ENCODE results near the gene HOXD12.

The HOXD12 gene

DNA sequence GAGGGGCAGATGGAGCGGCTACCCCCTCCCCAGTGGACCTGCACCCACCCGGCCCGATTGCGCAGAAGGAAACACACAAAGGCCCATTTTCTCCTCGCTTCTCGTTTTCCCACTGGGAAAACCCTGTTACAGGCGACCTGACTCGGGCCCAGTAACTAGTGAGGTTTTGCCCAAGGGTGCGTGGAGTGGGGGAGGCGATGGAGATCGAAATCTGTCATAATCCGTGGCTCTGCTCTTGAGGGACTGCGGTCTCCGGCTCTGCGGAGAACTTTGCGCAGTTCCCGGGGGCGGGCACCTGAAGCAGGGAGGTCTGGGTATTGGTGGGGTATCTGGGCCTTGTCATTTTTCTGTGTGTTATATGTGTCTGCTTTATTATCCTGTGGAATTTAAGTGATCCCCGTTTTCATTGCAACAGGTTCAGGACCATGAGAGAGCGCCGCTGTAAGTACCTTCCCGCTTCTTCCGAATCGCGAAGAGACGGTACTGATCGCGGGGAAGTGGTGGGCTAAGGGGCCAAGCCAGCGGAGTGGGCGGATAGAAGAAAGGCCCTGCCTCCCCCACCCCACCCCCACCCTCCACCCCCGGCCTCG, 47.7 kb downstream of the HOXD12 start:
- Histone ChIP-seq H3K4me3 (ENCODE audit: insufficient read length, low read depth) (no peak overlapping the region), H3K9ac (ENCODE audit: insufficient read length, low read depth) (no peak overlapping the region), H3K36me3 (ENCODE audit: insufficient read depth, insufficient read length, low read length) (no peaks in the 10 kb centered on the region), H3K9me3 (ENCODE audit: insufficient read depth, low read length) (no peaks in the 10 kb centered on the region), H3K4me1 (ENCODE audit: insufficient read depth, insufficient read length) (no peaks in the 10 kb centered on the region), H3K27me3 (ENCODE audit: insufficient read depth, insufficient read length) (peaks cover 99% of the 10 kb centered on the region)
- no peak for DNase-seq (ENCODE audit: low read depth, low spot score)
- TF ChIP-seq ZNF274 (IDR thresholded peaks at IDR 0.05; ENCODE audit: low read depth, low read length) (no peak), YY1 (IDR thresholded peaks at IDR 0.05; ENCODE audit: insufficient read depth, insufficient read length) (no peak), SUZ12 (IDR thresholded peaks at IDR 0.05; ENCODE audit: extremely low read depth, insufficient read depth, insufficient read length) (no peak)

GRCh38 chr2:176147800-176148496, 48.4 kb downstream of the HOXD12 start:
- no peak overlapping the region for H3K9ac ChIP-seq (ENCODE audit: insufficient read length, low read depth)
- TF ChIP-seq SUZ12 (IDR thresholded peaks at IDR 0.05; ENCODE audit: extremely low read depth, insufficient read depth, insufficient read length) (no peak), ZNF274 (IDR thresholded peaks at IDR 0.05; ENCODE audit: low read depth, low read length) (no peak), YY1 (IDR thresholded peaks at IDR 0.05; ENCODE audit: insufficient read depth, insufficient read length) (no peak)
- no peak overlapping the region for H3K4me3 ChIP-seq (ENCODE audit: insufficient read length, low read depth)
- H3K9me3 ChIP-seq (ENCODE audit: insufficient read depth, low read length) = no peaks in the 10 kb centered on the region
- H3K27me3 ChIP-seq (ENCODE audit: insufficient read depth, insufficient read length) = peaks cover 99% of the 10 kb centered on the region
- DNase-seq (ENCODE audit: low read depth, low spot score) = no peak
- H3K4me1 ChIP-seq (ENCODE audit: insufficient read depth, insufficient read length) = no peaks in the 10 kb centered on the region
- H3K36me3 ChIP-seq (ENCODE audit: insufficient read depth, insufficient read length, low read length) = no peaks in the 10 kb centered on the region

GRCh38 chr2:176148751-176149421, 49.3 kb downstream of the HOXD12 start:
- no peak for DNase-seq (ENCODE audit: low read depth, low spot score)
- H3K4me1 ChIP-seq (ENCODE audit: insufficient read depth, insufficient read length) = no peaks in the 10 kb centered on the region
- H3K9ac ChIP-seq (ENCODE audit: insufficient read length, low read depth) = no peak overlapping the region
- no peaks in the 10 kb centered on the region for H3K9me3 ChIP-seq (ENCODE audit: insufficient read depth, low read length)
- TF ChIP-seq SUZ12 (IDR thresholded peaks at IDR 0.05; ENCODE audit: extremely low read depth, insufficient read depth, insufficient read length) (peak; percentile 63), ZNF274 (IDR thresholded peaks at IDR 0.05; ENCODE audit: low read depth, low read length) (no peak)
- H3K4me3 ChIP-seq (ENCODE audit: insufficient read length, low read depth) = no peak overlapping the region
- no peaks in the 10 kb centered on the region for H3K36me3 ChIP-seq (ENCODE audit: insufficient read depth, insufficient read length, low read length)
- H3K27me3 ChIP-seq (ENCODE audit: insufficient read depth, insufficient read length) = peaks cover 99% of the 10 kb centered on the region

DNA sequence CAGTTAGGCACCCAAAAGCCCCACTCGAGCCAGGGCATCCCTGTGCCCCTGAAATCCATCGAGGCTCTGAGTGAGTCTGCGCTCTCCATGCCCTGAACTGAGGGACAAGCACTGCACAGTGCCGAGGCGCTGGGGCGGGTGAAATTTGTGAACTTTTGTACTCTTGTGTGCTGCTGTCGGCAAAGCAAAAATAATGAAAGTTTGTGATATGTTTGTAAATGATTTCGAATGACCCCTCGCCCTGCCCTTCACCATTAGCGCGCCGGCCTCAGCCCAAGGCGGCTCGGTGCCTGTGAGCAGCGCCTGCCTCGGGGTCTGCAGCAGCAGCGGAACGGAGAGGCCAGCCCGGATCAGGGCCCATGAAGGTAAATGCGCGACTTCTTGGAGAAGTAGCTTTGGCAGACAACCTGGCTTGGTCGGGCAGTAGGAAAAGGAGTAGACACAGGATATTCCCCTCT, 49.9 kb downstream of the HOXD12 start:
- Histone ChIP-seq H3K9ac (ENCODE audit: insufficient read length, low read depth) (no peak overlapping the region), H3K36me3 (ENCODE audit: insufficient read depth, insufficient read length, low read length) (no peaks in the 10 kb centered on the region), H3K27me3 (ENCODE audit: insufficient read depth, insufficient read length) (peaks cover 99% of the 10 kb centered on the region), H3K4me3 (ENCODE audit: insufficient read length, low read depth) (no peak overlapping the region), H3K9me3 (ENCODE audit: insufficient read depth, low read length) (no peaks in the 10 kb centered on the region), H3K4me1 (ENCODE audit: insufficient read depth, insufficient read length) (no peaks in the 10 kb centered on the region)
- no peak for TF ChIP-seq SUZ12 (IDR thresholded peaks at IDR 0.05; ENCODE audit: extremely low read depth, insufficient read depth, insufficient read length)
- TF ChIP-seq ZNF274 (IDR thresholded peaks at IDR 0.05; ENCODE audit: low read depth, low read length) = no peak
- TF ChIP-seq YY1 (IDR thresholded peaks at IDR 0.05; ENCODE audit: insufficient read depth, insufficient read length) = no peak
- no peak for DNase-seq (ENCODE audit: low read depth, low spot score)

DNA sequence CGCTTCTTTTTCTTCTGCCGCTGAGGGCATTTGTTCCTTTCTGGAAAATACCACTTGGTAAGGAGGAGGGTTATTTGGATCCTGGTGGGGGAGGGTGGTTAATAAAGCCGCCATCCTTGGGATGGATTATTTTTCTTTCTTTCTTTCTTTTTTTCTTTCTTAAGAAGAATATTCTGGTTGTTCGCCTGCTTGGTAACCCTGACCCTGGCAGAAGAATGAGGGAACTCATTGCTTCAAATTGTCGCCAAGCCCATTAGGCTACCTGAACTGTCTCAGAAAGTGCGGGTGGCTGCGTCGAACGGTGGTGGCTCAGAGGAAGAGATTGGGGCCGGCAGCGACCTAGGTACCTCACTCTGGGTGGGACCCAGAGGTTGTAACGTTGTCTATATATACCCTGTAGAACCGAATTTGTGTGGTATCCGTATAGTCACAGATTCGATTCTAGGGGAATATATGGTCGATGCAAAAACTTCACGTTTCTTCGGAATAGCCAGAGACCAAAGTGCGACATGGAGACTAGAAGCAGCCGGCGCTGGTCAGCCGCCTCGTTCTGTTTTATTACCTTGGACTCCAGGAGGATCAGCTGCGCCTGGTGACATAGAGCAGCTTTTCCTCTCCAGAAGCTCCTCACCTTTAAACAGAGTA, 50.5 kb downstream of the HOXD12 start:
- DNase-seq (ENCODE audit: low read depth, low spot score) = no peak
- Histone ChIP-seq H3K4me1 (ENCODE audit: insufficient read depth, insufficient read length) (no peaks in the 10 kb centered on the region), H3K9me3 (ENCODE audit: insufficient read depth, low read length) (no peaks in the 10 kb centered on the region), H3K4me3 (ENCODE audit: insufficient read length, low read depth) (no peak overlapping the region), H3K9ac (ENCODE audit: insufficient read length, low read depth) (no peak overlapping the region), H3K36me3 (ENCODE audit: insufficient read depth, insufficient read length, low read length) (no peaks in the 10 kb centered on the region), H3K27me3 (ENCODE audit: insufficient read depth, insufficient read length) (peaks cover 99% of the 10 kb centered on the region)
- no peak for TF ChIP-seq ZNF274 (IDR thresholded peaks at IDR 0.05; ENCODE audit: low read depth, low read length)
- no peak for TF ChIP-seq YY1 (IDR thresholded peaks at IDR 0.05; ENCODE audit: insufficient read depth, insufficient read length)
- TF ChIP-seq SUZ12 (IDR thresholded peaks at IDR 0.05; ENCODE audit: extremely low read depth, insufficient read depth, insufficient read length) = no peak

- H3K9ac ChIP-seq (ENCODE audit: insufficient read length, low read depth) = no peak overlapping the region
- no peak for TF ChIP-seq SUZ12 (IDR thresholded peaks at IDR 0.05; ENCODE audit: extremely low read depth, insufficient read depth, insufficient read length)
- TF ChIP-seq YY1 (IDR thresholded peaks at IDR 0.05; ENCODE audit: insufficient read depth, insufficient read length) = no peak
- no peak for TF ChIP-seq ZNF274 (IDR thresholded peaks at IDR 0.05; ENCODE audit: low read depth, low read length)
- H3K4me3 ChIP-seq (ENCODE audit: insufficient read length, low read depth) = no peak overlapping the region
- no peaks in the 10 kb centered on the region for H3K9me3 ChIP-seq (ENCODE audit: insufficient read depth, low read length)
- H3K27me3 ChIP-seq (ENCODE audit: insufficient read depth, insufficient read length) = peaks cover 99% of the 10 kb centered on the region
- peaks cover 3% of the 10 kb centered on the region for H3K4me1 ChIP-seq (ENCODE audit: insufficient read depth, insufficient read length)
- no peaks in the 10 kb centered on the region for H3K36me3 ChIP-seq (ENCODE audit: insufficient read depth, insufficient read length, low read length)
- no peak for DNase-seq (ENCODE audit: low read depth, low spot score)
Observed at GRCh38 chr2:176150584-176151441, 51.2 kb downstream of the HOXD12 start.

All from NT2/D1 (cell line).